ENCODE data around the gene PXDN.

GRCh38 chr2:1784087-1784486 is 39.8 kb upstream of the PXDN start:
- TF ChIP-seq CTCF (IDR thresholded peaks at IDR 0.05; ENCODE audit: borderline replicate concordance, extremely low read depth, low read length, poor library complexity, severe bottlenecking) = no peak
- no peak for TF ChIP-seq EZH2 (IDR thresholded peaks at IDR 0.05; ENCODE audit: borderline replicate concordance, low read depth, low read length, severe bottlenecking)
